IPS-15b (cell line): ENCODE results near the gene BRCC3.

Source experiments
- H3K27me3 ChIP-seq: one replicate; pipeline ENCODE4 v1.6.1; 2013; ENCODE audit warnings: low read length; ENCODE audit not compliant: control insufficient read depth, insufficient read depth
- H3K36me3 ChIP-seq: one replicate; pipeline ENCODE4 v1.6.1; 2013; ENCODE audit warnings: low read length; ENCODE audit not compliant: control insufficient read depth, insufficient read depth
- H3K4me1 ChIP-seq: one replicate; pipeline ENCODE4 v1.6.1; 2013; ENCODE audit warnings: mild to moderate bottlenecking, low read length; ENCODE audit not compliant: control insufficient read depth, insufficient read depth
- H3K4me3 ChIP-seq: one replicate; pipeline ENCODE4 v1.5.1; 2013; ENCODE audit warnings: low read depth, low read length
- H3K9ac ChIP-seq: one replicate; pipeline ENCODE4 v1.6.1; 2013; ENCODE audit warnings: low read depth, mild to moderate bottlenecking, low read length
- H3K9me3 ChIP-seq: one replicate; pipeline ENCODE4 v1.6.1; 2013; ENCODE audit warnings: mild to moderate bottlenecking, low read length; ENCODE audit not compliant: control insufficient read depth, insufficient read depth

BRCC3 gene

DNA sequence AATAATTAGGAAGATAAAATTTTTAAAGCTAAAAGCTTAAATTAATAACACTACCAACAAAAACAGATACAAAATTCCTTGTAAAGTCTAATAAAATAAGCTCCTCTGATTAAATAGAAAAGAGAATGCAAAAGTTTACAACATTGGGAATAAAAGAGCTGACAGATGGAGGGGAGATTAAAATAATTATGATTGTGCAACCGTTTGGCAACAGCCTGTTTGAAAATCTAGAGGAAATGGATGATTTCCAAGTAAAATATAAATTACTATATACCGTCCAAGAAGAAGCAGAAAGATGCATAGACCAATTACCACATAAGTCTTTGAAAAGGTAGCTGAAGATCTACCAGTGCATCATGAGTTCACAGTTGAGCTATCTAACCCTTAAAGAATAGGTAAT is 98.6 kb downstream of the BRCC3 start:
- no peaks in the 10 kb centered on the region for H3K27me3 ChIP-seq
- H3K36me3 ChIP-seq = no peaks in the 10 kb centered on the region
- no peak overlapping the region for H3K9ac ChIP-seq
- H3K4me3 ChIP-seq = no peak overlapping the region
- H3K9me3 ChIP-seq = no peaks in the 10 kb centered on the region
- H3K4me1 ChIP-seq = no peaks in the 10 kb centered on the region
